ENCODE results near the gene LRIT1.
A peak's percentile ranks its signal among the peaks of the same experiment; 100 is the strongest.

LRIT1 gene

DNA sequence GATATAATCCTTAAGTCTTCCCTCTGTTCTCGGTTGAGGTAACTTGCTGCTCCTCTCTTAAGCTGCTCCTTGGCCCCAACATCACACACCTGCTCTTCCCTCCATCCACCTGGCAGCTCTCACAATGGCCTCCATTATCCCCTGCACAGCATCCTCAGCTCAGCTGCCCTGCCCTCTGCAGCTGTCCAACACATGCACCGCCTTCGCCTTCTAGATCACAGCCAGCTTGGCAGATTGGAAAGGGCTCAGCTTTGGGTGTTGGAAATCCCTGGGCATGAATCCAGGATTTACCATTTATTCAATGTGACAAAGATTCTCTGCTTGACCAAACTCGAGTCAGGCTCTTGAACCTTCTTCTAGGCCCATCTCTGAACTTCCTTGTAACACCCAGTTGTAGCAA, 24.1 kb upstream of the LRIT1 start:
- H3K9me3 ChIP-seq (ENCODE audit: low read length), result no peaks in the 10 kb centered on the region
- no peak overlapping the region for H3K9ac ChIP-seq (ENCODE audit: low read length)
- H3K4me3 ChIP-seq (ENCODE audit: low read depth, low read length, poor library complexity, severe bottlenecking), result no peak overlapping the region
- H3K27me3 ChIP-seq (ENCODE audit: insufficient read depth, low read length), result no peaks in the 10 kb centered on the region
- no peaks in the 10 kb centered on the region for H3K9me2 ChIP-seq (ENCODE audit: low read depth, low read length)
- no peak overlapping the region for H3K4me2 ChIP-seq (ENCODE audit: low read length)
- H4K20me1 ChIP-seq (ENCODE audit: insufficient read depth, low read length), result no peaks in the 10 kb centered on the region
- H3K27ac ChIP-seq (ENCODE audit: low read depth, low read length, poor library complexity, severe bottlenecking), result no peak overlapping the region
- no peaks in the 10 kb centered on the region for H3F3A ChIP-seq (ENCODE audit: insufficient read depth, low read length)
- no peak overlapping the region for H2AFZ ChIP-seq (ENCODE audit: low read length)
- no peaks in the 10 kb centered on the region for H3K36me3 ChIP-seq (ENCODE audit: insufficient read depth, low read length)
- TF ChIP-seq EZH2 (IDR thresholded peaks at IDR 0.05; ENCODE audit: borderline replicate concordance, low read length), result no peak
- TF ChIP-seq, protein P1, sequence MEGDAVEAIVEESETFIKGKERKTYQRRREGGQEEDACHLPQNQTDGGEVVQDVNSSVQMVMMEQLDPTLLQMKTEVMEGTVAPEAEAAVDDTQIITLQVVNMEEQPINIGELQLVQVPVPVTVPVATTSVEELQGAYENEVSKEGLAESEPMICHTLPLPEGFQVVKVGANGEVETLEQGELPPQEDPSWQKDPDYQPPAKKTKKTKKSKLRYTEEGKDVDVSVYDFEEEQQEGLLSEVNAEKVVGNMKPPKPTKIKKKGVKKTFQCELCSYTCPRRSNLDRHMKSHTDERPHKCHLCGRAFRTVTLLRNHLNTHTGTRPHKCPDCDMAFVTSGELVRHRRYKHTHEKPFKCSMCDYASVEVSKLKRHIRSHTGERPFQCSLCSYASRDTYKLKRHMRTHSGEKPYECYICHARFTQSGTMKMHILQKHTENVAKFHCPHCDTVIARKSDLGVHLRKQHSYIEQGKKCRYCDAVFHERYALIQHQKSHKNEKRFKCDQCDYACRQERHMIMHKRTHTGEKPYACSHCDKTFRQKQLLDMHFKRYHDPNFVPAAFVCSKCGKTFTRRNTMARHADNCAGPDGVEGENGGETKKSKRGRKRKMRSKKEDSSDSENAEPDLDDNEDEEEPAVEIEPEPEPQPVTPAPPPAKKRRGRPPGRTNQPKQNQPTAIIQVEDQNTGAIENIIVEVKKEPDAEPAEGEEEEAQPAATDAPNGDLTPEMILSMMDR (IDR thresholded peaks at IDR 0.05; ENCODE audit: low read length), result no peak
- no peaks in the 10 kb centered on the region for H3K79me2 ChIP-seq (ENCODE audit: insufficient read depth, low read length)
- H3K4me1 ChIP-seq (ENCODE audit: insufficient read depth, low read length, severe bottlenecking), result no peaks in the 10 kb centered on the region

DNA sequence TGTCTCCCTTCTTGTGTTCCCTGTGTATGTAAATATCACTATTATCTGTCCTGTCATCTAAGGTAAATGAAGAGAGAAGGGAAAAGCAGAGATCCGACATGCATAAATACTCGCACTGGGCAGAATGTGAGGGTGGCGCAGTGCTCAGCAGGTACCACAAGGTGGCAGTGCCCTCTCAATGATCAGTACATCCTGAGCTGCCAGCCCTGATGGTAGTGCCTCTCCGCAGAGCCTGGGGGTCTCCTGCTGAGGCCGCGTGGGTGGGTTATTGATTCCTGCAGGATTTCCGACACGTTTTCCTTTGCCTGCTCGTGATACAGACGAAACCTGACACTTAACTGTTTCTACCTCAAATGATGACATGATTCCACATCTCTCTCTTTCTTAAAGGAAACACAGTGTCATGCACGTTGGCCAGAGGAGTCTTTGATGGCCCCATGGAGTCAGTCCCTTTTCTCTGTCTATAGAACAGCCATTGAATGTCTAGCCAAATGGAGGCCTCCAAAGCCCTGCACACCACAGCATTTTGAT, 23.3 kb upstream of the LRIT1 start:
- no peaks in the 10 kb centered on the region for H3F3A ChIP-seq (ENCODE audit: insufficient read depth, low read length)
- H3K36me3 ChIP-seq (ENCODE audit: insufficient read depth, low read length), result no peaks in the 10 kb centered on the region
- no peak overlapping the region for H3K9ac ChIP-seq (ENCODE audit: low read length)
- TF ChIP-seq, protein P1 (IDR thresholded peaks at IDR 0.05; ENCODE audit: low read length), result peak; percentile 93
- no peak for TF ChIP-seq EZH2 (IDR thresholded peaks at IDR 0.05; ENCODE audit: borderline replicate concordance, low read length)
- no peak overlapping the region for H3K4me2 ChIP-seq (ENCODE audit: low read length)
- H3K27me3 ChIP-seq (ENCODE audit: insufficient read depth, low read length), result no peaks in the 10 kb centered on the region
- H3K27ac ChIP-seq (ENCODE audit: low read depth, low read length, poor library complexity, severe bottlenecking), result no peak overlapping the region
- H3K4me1 ChIP-seq (ENCODE audit: insufficient read depth, low read length, severe bottlenecking), result no peaks in the 10 kb centered on the region
- no peaks in the 10 kb centered on the region for H3K9me2 ChIP-seq (ENCODE audit: low read depth, low read length)
- no peaks in the 10 kb centered on the region for H3K9me3 ChIP-seq (ENCODE audit: low read length)
- no peak overlapping the region for H2AFZ ChIP-seq (ENCODE audit: low read length)
- no peaks in the 10 kb centered on the region for H3K79me2 ChIP-seq (ENCODE audit: insufficient read depth, low read length)
- H4K20me1 ChIP-seq (ENCODE audit: insufficient read depth, low read length), result no peaks in the 10 kb centered on the region
- H3K4me3 ChIP-seq (ENCODE audit: low read depth, low read length, poor library complexity, severe bottlenecking), result no peak overlapping the region

DNA sequence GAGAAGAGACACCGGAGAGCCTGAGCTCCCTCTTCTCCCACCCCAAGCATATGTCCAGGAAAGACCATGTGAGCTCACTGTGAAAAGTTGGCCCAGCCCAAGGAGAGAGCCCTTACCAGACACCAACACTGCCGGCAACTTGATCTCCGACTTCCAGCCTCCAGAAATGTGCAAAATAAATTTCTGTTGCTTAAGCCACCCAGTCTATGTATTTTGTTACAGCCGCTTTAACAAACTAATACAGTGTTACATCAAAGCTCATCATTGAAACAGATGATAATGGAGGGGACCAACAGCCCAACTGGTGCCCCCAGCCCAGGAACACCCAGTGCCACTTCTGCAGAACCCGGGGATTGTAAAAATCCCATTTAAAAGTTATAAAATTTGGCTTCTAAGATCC, 22.4 kb upstream of the LRIT1 start:
- Histone ChIP-seq H3K4me3 (ENCODE audit: low read depth, low read length, poor library complexity, severe bottlenecking) (no peak overlapping the region), H3K36me3 (ENCODE audit: insufficient read depth, low read length) (no peaks in the 10 kb centered on the region), H3F3A (ENCODE audit: insufficient read depth, low read length) (no peaks in the 10 kb centered on the region), H3K27me3 (ENCODE audit: insufficient read depth, low read length) (no peaks in the 10 kb centered on the region), H3K4me2 (ENCODE audit: low read length) (no peak overlapping the region), H3K9me3 (ENCODE audit: low read length) (no peaks in the 10 kb centered on the region), H3K27ac (ENCODE audit: low read depth, low read length, poor library complexity, severe bottlenecking) (no peak overlapping the region), H3K9me2 (ENCODE audit: low read depth, low read length) (no peaks in the 10 kb centered on the region), H2AFZ (ENCODE audit: low read length) (no peak overlapping the region), H3K9ac (ENCODE audit: low read length) (no peak overlapping the region), H4K20me1 (ENCODE audit: insufficient read depth, low read length) (no peaks in the 10 kb centered on the region), H3K4me1 (ENCODE audit: insufficient read depth, low read length, severe bottlenecking) (no peaks in the 10 kb centered on the region), H3K79me2 (ENCODE audit: insufficient read depth, low read length) (no peaks in the 10 kb centered on the region)
- TF ChIP-seq, protein P1 (IDR thresholded peaks at IDR 0.05; ENCODE audit: low read length), result no peak
- no peak for TF ChIP-seq EZH2 (IDR thresholded peaks at IDR 0.05; ENCODE audit: borderline replicate concordance, low read length)
